IMR-90 (cell line): ENCODE data around the gene HOGA1. TPM values are rescaled to one million over a fixed set of nuclear protein-coding genes. Genes with fewer than 3 reads are reported as not detected.
"Not testable (repeated sequence)": the region's sequence is repeated elsewhere in the genome, so short reads cannot be mapped to it uniquely, and the experiment has no call there.

Experiments
- ATAC-seq: fragments of 200-7000 bp; cut with Tn5 transposase; 2 replicates; pipeline ENCODE4 v1.9.1; 2020; ENCODE audit warnings: low read depth, mild to moderate bottlenecking, moderate library complexity
- BruUV-seq: library from RNA; stranded (reverse); fragments of 400-500 nt; replicated peaks from 2 replicates; lab custom pipeline; 2021; lab: Mats Ljungman, UMichigan
- CTCF ChIA-PET: fragments of 300-600 bp; formaldehyde crosslinking; extraction: SDS; loops from one replicate; lab custom pipeline; 2021; ENCODE audit warnings: antibody characterized with exemption; lab: Yijun Ruan, JAX
- POLR2A ChIA-PET: fragments of 300-600 bp; sonication (Branson Sonifier 250); formaldehyde crosslinking; loops from one replicate; lab custom pipeline; 2022; ENCODE audit warnings: antibody characterized with exemption; ENCODE audit not compliant: unreplicated experiment; lab: Charles Lee
- DNase-seq: peaks from one replicate; pipeline ENCODE4 v3.0.0; 2013
- H2AFZ ChIP-seq: replicated peaks from 2 replicates; pipeline ENCODE3; 2013; ENCODE audit warnings: low read length, mild to moderate bottlenecking; ENCODE audit not compliant: poor library complexity
- H2AK5ac ChIP-seq: 2 replicates; pipeline ENCODE4 v1.6.1; 2013; ENCODE audit warnings: low read depth, low read length, inconsistent platforms
- H2AK9ac ChIP-seq: replicated peaks from 2 replicates; pipeline ENCODE3; 2013; ENCODE audit warnings: mild to moderate bottlenecking, low read depth, low read length, moderate library complexity; ENCODE audit not compliant: poor library complexity
- H2BK120ac ChIP-seq: 2 replicates; pipeline ENCODE4 v1.6.1; 2013; ENCODE audit warnings: low read depth, low read length, inconsistent platforms
- H2BK15ac ChIP-seq: 3 replicates; pipeline ENCODE4 v1.6.1; 2013; ENCODE audit warnings: low read depth, low read length, inconsistent platforms
- H2BK20ac ChIP-seq: 2 replicates; pipeline ENCODE4 v1.6.1; 2013; ENCODE audit warnings: low read depth, mild to moderate bottlenecking, inconsistent platforms, low read length, moderate library complexity
- H2BK5ac ChIP-seq: 2 replicates; pipeline ENCODE4 v1.6.1; 2013; ENCODE audit warnings: mild to moderate bottlenecking, low read depth, low read length, inconsistent platforms; ENCODE audit not compliant: poor library complexity, severe bottlenecking
- H3K14ac ChIP-seq: replicated peaks from 2 replicates; pipeline ENCODE4 v1.6.1; 2013; ENCODE audit warnings: low read depth, low read length, inconsistent platforms
- H3K18ac ChIP-seq: 2 replicates; pipeline ENCODE4 v1.6.1; 2013; ENCODE audit warnings: low read depth, low read length, control low read depth
- H3K23ac ChIP-seq: 2 replicates; pipeline ENCODE4 v1.6.1; 2013; ENCODE audit warnings: low read depth, low read length, inconsistent platforms
- H3K27ac ChIP-seq: 2 replicates; pipeline ENCODE4 v1.5.1; 2013; ENCODE audit warnings: mild to moderate bottlenecking, control low read depth, low read length; ENCODE audit not compliant: insufficient read depth
- H3K27me3 ChIP-seq: 2 replicates; pipeline ENCODE4 v1.6.1; 2013; ENCODE audit warnings: low read length; ENCODE audit not compliant: control insufficient read depth, insufficient read depth
- H3K36me3 ChIP-seq: 2 replicates; pipeline ENCODE4 v1.6.1; 2013; ENCODE audit warnings: low read length, mixed read lengths; ENCODE audit not compliant: control insufficient read depth, insufficient read depth
- H3K4ac ChIP-seq: 2 replicates; pipeline ENCODE4 v1.6.1; 2013; ENCODE audit warnings: low read depth, low read length, inconsistent platforms
- H3K4me1 ChIP-seq: 2 replicates; pipeline ENCODE4 v1.6.1; 2013; ENCODE audit warnings: low read length, mixed read lengths; ENCODE audit not compliant: control insufficient read depth, insufficient read depth
- H3K4me2 ChIP-seq: 2 replicates; pipeline ENCODE4 v1.6.1; 2013; ENCODE audit warnings: low read depth, mild to moderate bottlenecking, control low read depth, low read length, moderate library complexity
- H3K4me3 ChIP-seq: 2 replicates; pipeline ENCODE4 v1.5.1; 2013; ENCODE audit warnings: low read depth, mild to moderate bottlenecking, control low read depth, low read length, moderate library complexity; ENCODE audit not compliant: insufficient read depth
- H3K56ac ChIP-seq: 2 replicates; pipeline ENCODE4 v1.6.1; 2013; ENCODE audit warnings: low read length, inconsistent platforms; ENCODE audit not compliant: insufficient read depth; ENCODE audit errors: extremely low read depth
- H3K79me1 ChIP-seq, 2 experiments: 2 replicates each; pipeline ENCODE4 v1.6.1; 2013; ENCODE audit warnings: low read length in 2 of 2, inconsistent platforms in 1 of 2, low read depth in 1 of 2
- H3K9ac ChIP-seq: 2 replicates; pipeline ENCODE4 v1.6.1; 2013; ENCODE audit warnings: low read depth, low read length, control low read depth
- H3K9me1 ChIP-seq: 2 replicates; pipeline ENCODE4 v1.6.1; 2013; ENCODE audit warnings: low read length, inconsistent platforms; ENCODE audit not compliant: insufficient read depth
- H3K9me3 ChIP-seq: 2 replicates; pipeline ENCODE4 v1.6.1; 2013; ENCODE audit warnings: low read length; ENCODE audit not compliant: control insufficient read depth, insufficient read depth
- H4K20me1 ChIP-seq: 2 replicates; pipeline ENCODE4 v1.6.1; 2013; ENCODE audit warnings: low read length, inconsistent platforms; ENCODE audit not compliant: insufficient read depth
- H4K5ac ChIP-seq: 2 replicates; pipeline ENCODE4 v1.6.1; 2013; ENCODE audit warnings: mild to moderate bottlenecking, low read depth, low read length, control low read depth
- H4K8ac ChIP-seq, 2 experiments: 2 replicates each; pipeline ENCODE4 v1.6.1; 2013; ENCODE audit warnings: low read depth in 2 of 2, low read length in 2 of 2, control low read depth in 1 of 2, inconsistent platforms in 1 of 2
- H4K91ac ChIP-seq: 2 replicates; pipeline ENCODE4 v1.6.1; 2013; ENCODE audit warnings: low read depth, low read length, inconsistent platforms; ENCODE audit not compliant: insufficient read depth
- WGBS, 2 experiments: methylation state at CpG; one replicate each; pipeline versions ENCODE4 v1.1.5 to v1.1.7; 2013; ENCODE audit warnings: missing lambda C conversion rate in 2 of 2; ENCODE audit not compliant: insufficient read length in 1 of 2; ENCODE audit errors: extremely low coverage in 2 of 2; 5-methylcytosine and 5-hydroxymethylcytosine counted together
- dilution Hi-C: fragments of 300-500 bp; cut with HindIII; formaldehyde crosslinking; loops from one replicate; pipeline ENCODE4 v1.14.3; 2018; ENCODE audit warnings: low sequenced_read_pairs; ENCODE audit not compliant: unreplicated experiment
- in situ Hi-C: fragments of 300-500 bp; cut with MboI; formaldehyde crosslinking; loops from 3 replicates; pipeline ENCODE4 v1.14.3; 2019; ENCODE audit warnings: low sequenced_read_pairs, inconsistent platforms, mixed read lengths
- intact Hi-C: fragments of 100-400 bp; cut with micrococcal nuclease; formaldehyde crosslinking; loops from 2 replicates; pipeline ENCODE4 v1.10.0; 2022
- polyA plus RNA-seq, 3 experiments: library from polyadenylated mRNA; depleted of rRNA; stranded (reverse); fragments of >200 nt; gene quantifications; 2 replicates each; pipeline ENCODE4 v1.2.3, GENCODE V29; 2012; ENCODE audit warnings: low replicate concordance in 1 of 3
- total RNA-seq: library from RNA; depleted of rRNA; stranded (reverse); fragments of >200 nt; gene quantifications from 2 replicates; pipeline ENCODE4 v1.2.3, GENCODE V29; 2012

HOGA1 gene
- total and polyA plus RNA-seq, 2 of the 4 experiments (the other 2 are of a cell fraction) = 0.36 to 0.41 TPM

GRCh38 chr10:97560731-97561381 is 23.3 kb upstream of the HOGA1 start:
- H3K18ac ChIP-seq, ATAC-seq, H3K4me3 ChIP-seq, H4K5ac ChIP-seq, in situ Hi-C loops, H3K4me1 ChIP-seq, H3K4me2 ChIP-seq, H3K4ac ChIP-seq, H2BK5ac ChIP-seq, H2AK5ac ChIP-seq, H3K9me3 ChIP-seq, H4K91ac ChIP-seq, POLR2A ChIA-PET, H2BK20ac ChIP-seq, H3K36me3 ChIP-seq, H2BK15ac ChIP-seq, H3K56ac ChIP-seq, H3K14ac ChIP-seq, intact Hi-C loops, H2BK120ac ChIP-seq, H3K9ac ChIP-seq, H2AFZ ChIP-seq, dilution Hi-C loops, H2AK9ac ChIP-seq, DNase-seq, H4K20me1 ChIP-seq, H3K9me1 ChIP-seq, H4K8ac ChIP-seq, BruUV-seq, H3K23ac ChIP-seq, H3K27ac ChIP-seq, H3K27me3 ChIP-seq: not testable (repeated sequence)
- WGBS, 2 experiments = 91% methylated on average over 9 of the region's 17 CpGs; no CpG with 5 or more reads in 1 of the 2 experiments
- CTCF ChIA-PET = interaction anchor here (0.7 kb wide), 1 partner anchor 8 kb away, joined by 3 read pairs; no protein-coding TSS in a partner anchor
- peaks cover 8 to 18% of the 10 kb centered on the region in 2 experiments; a peak in 2 of 4 replicates for H3K79me1 ChIP-seq

- H4K8ac ChIP-seq, H2BK15ac ChIP-seq, H2BK5ac ChIP-seq, H3K23ac ChIP-seq, BruUV-seq, H3K18ac ChIP-seq, H3K27me3 ChIP-seq, H2AFZ ChIP-seq, H3K4ac ChIP-seq, H2AK5ac ChIP-seq, H3K27ac ChIP-seq, POLR2A ChIA-PET, dilution Hi-C loops, H2AK9ac ChIP-seq, H3K4me1 ChIP-seq, in situ Hi-C loops, H3K9me1 ChIP-seq, H4K5ac ChIP-seq, H3K36me3 ChIP-seq, H3K4me3 ChIP-seq, DNase-seq, H2BK120ac ChIP-seq, H3K9me3 ChIP-seq, ATAC-seq, H4K91ac ChIP-seq, H3K9ac ChIP-seq, H3K4me2 ChIP-seq, intact Hi-C loops, H3K56ac ChIP-seq, CTCF ChIA-PET, H3K14ac ChIP-seq, H4K20me1 ChIP-seq, H2BK20ac ChIP-seq: not testable (repeated sequence)
- peaks cover 8 to 19% of the 10 kb centered on the region in 2 experiments; a peak in 2 of 4 replicates for H3K79me1 ChIP-seq
- 78% methylated on average over 2 of the region's 12 CpGs; no CpG with 5 or more reads in 1 of the 2 experiments for WGBS, 2 experiments
These were observed 22.7 kb upstream of the HOGA1 start for GRCh38 chr10:97561386-97562077.
